Stimulated activated CD8-positive, alpha-beta memory T cell treated with anti-CD3 and anti-CD28 coated beads, Interleukin-12 subunit alpha, Interleukin-12 subunit beta, amount 100 ng/mL, for 24 hours (primary cell): Measurements from ENCODE around the gene SHROOM3.

Source experiments
- DNase-seq: peaks from one replicate; pipeline ENCODE4 v3.0.0-alpha.2; 2020; ENCODE audit errors: extremely low read depth

SHROOM3 gene

GRCh38 chr4:76659103-76659490, 224.1 kb downstream of the SHROOM3 start:
- DNase-seq = no peak

GRCh38 chr4:76663824-76664223, 228.8 kb downstream of the SHROOM3 start:
- DNase-seq = no peak

- no peak for DNase-seq
These were observed 230.1 kb downstream of the SHROOM3 start for GRCh38 chr4:76665153-76665552.

GRCh38 chr4:76665721-76666120, 230.7 kb downstream of the SHROOM3 start:
- DNase-seq = no peak

GRCh38 chr4:76666944-76667532, 232.0 kb downstream of the SHROOM3 start:
- DNase-seq = no peak

GRCh38 chr4:76670631-76671030, 235.6 kb downstream of the SHROOM3 start:
- no peak for DNase-seq

GRCh38 chr4:76673362-76673761, 238.3 kb downstream of the SHROOM3 start:
- DNase-seq = no peak

GRCh38 chr4:76674983-76675382, 240.0 kb downstream of the SHROOM3 start:
- no peak for DNase-seq

GRCh38 chr4:76677571-76678326, 242.7 kb downstream of the SHROOM3 start:
- DNase-seq = no peak

- no peak for DNase-seq
These were observed 244.7 kb downstream of the SHROOM3 start for GRCh38 chr4:76679691-76680090.

GRCh38 chr4:76680952-76681351, 245.9 kb downstream of the SHROOM3 start:
- DNase-seq = no peak

- no peak for DNase-seq
These were observed 247.0 kb downstream of the SHROOM3 start for GRCh38 chr4:76681996-76682395.

GRCh38 chr4:76683144-76683543, 248.1 kb downstream of the SHROOM3 start:
- no peak for DNase-seq

- no peak for DNase-seq
These were observed 252.9 kb downstream of the SHROOM3 start for GRCh38 chr4:76687746-76688448.

- DNase-seq = no peak
These were observed 253.7 kb downstream of the SHROOM3 start for GRCh38 chr4:76688619-76689144.

- DNase-seq = no peak
These were observed 254.3 kb downstream of the SHROOM3 start for GRCh38 chr4:76689145-76689817.

GRCh38 chr4:76690011-76690905, 255.2 kb downstream of the SHROOM3 start:
- no peak for DNase-seq

- no peak for DNase-seq
These were observed 255.9 kb downstream of the SHROOM3 start for GRCh38 chr4:76690906-76691275.

- no peak for DNase-seq
These were observed 257.0 kb downstream of the SHROOM3 start for GRCh38 chr4:76691807-76692582.

- DNase-seq = no peak
These were observed 257.7 kb downstream of the SHROOM3 start for GRCh38 chr4:76692761-76693160.
